ENCODE measurements around the gene SYT14.

The SYT14 gene

GRCh38 chr1:210200124-210200736 is 262.2 kb downstream of the SYT14 start:
- H3K4me3 ChIP-seq (replicated peaks in 1 of 2; ENCODE audit: low read depth in 2 of 2, low read length in 2 of 2): no peak overlapping the region
- no peak for DNase-seq (ENCODE audit: low read depth in 2 of 2)
- TF ChIP-seq CTCF (IDR thresholded peaks at IDR 0.05; ENCODE audit: low read depth, low read length): no peak

- peak in 1 of 2 donors; percentile 30 for DNase-seq (ENCODE audit: low read depth in 2 of 2)
- no peak overlapping the region for H3K4me3 ChIP-seq (replicated peaks in 1 of 2; ENCODE audit: low read depth in 2 of 2, low read length in 2 of 2)
- TF ChIP-seq CTCF (IDR thresholded peaks at IDR 0.05; ENCODE audit: low read depth, low read length): no peak
Measured at GRCh38 chr1:210201681-210202080, 263.7 kb downstream of the SYT14 start.

- no peak overlapping the region for H3K4me3 ChIP-seq (replicated peaks in 1 of 2; ENCODE audit: low read depth in 2 of 2, low read length in 2 of 2)
- TF ChIP-seq CTCF (IDR thresholded peaks at IDR 0.05; ENCODE audit: low read depth, low read length): no peak
- DNase-seq (ENCODE audit: low read depth in 2 of 2): no peak
Measured at GRCh38 chr1:210207597-210208450, 269.8 kb downstream of the SYT14 start.

- TF ChIP-seq CTCF (IDR thresholded peaks at IDR 0.05; ENCODE audit: low read depth, low read length): no peak
- DNase-seq (ENCODE audit: low read depth in 2 of 2): no peak
- no peak overlapping the region for H3K4me3 ChIP-seq (replicated peaks in 1 of 2; ENCODE audit: low read depth in 2 of 2, low read length in 2 of 2)
Measured at GRCh38 chr1:210213335-210213734, 275.3 kb downstream of the SYT14 start.

- DNase-seq (ENCODE audit: low read depth in 2 of 2): no peak
- TF ChIP-seq CTCF (IDR thresholded peaks at IDR 0.05; ENCODE audit: low read depth, low read length): no peak
- no peak overlapping the region for H3K4me3 ChIP-seq (replicated peaks in 1 of 2; ENCODE audit: low read depth in 2 of 2, low read length in 2 of 2)
Measured at GRCh38 chr1:210214573-210215409, 276.8 kb downstream of the SYT14 start.

- no peak for TF ChIP-seq CTCF (IDR thresholded peaks at IDR 0.05; ENCODE audit: low read depth, low read length)
- DNase-seq (ENCODE audit: low read depth in 2 of 2): no peak
- H3K4me3 ChIP-seq (replicated peaks in 1 of 2; ENCODE audit: low read depth in 2 of 2, low read length in 2 of 2): no peak overlapping the region
Measured at GRCh38 chr1:210217482-210217881, 279.5 kb downstream of the SYT14 start.
